Keratinocyte (primary cell): ENCODE results near the gene ANGPTL4. TPM values are rescaled to one million over a fixed set of nuclear protein-coding genes. Genes with fewer than 3 reads are reported as not detected.

Source experiments
- DNase-seq: peaks from one replicate; pipeline ENCODE4 v3.0.0-alpha.2; 2011; ENCODE audit warnings: low read depth, missing footprints, low spot score
- FAIRE-seq: peaks from 2 replicates; lab custom pipeline; 2011; peaks lifted over from hg19 to GRCh38; lab: Jason Lieb, UNC
- H2AFZ ChIP-seq: 2 replicates; pipeline ENCODE4 v1.6.0; 2012; ENCODE audit warnings: low read length, control low read depth, inconsistent platforms; ENCODE audit not compliant: control insufficient read depth
- H3K27ac ChIP-seq: 2 replicates; pipeline ENCODE4 v1.5.1; 2011; ENCODE audit warnings: low read length; ENCODE audit not compliant: control insufficient read depth, insufficient read depth
- H3K27me3 ChIP-seq: 3 replicates; pipeline ENCODE4 v1.6.0; 2011; ENCODE audit warnings: low read length; ENCODE audit not compliant: control insufficient read depth, insufficient read depth; ENCODE audit errors: extremely low read depth
- H3K36me3 ChIP-seq, 2 experiments: 2 replicates in 1 of 2; 3 replicates in 1 of 2; pipeline ENCODE4 v1.5.1; 2011; ENCODE audit warnings: low read length in 2 of 2, mild to moderate bottlenecking in 1 of 2; ENCODE audit not compliant: control insufficient read depth in 2 of 2, insufficient read depth in 2 of 2; ENCODE audit errors: extremely low read depth in 1 of 2
- H3K4me1 ChIP-seq: 3 replicates; pipeline ENCODE4 v1.5.1; 2011; ENCODE audit warnings: low read length; ENCODE audit not compliant: control insufficient read depth, insufficient read depth; ENCODE audit errors: extremely low read depth
- H3K4me2 ChIP-seq: 3 replicates; pipeline ENCODE4 v1.6.0; 2011; ENCODE audit warnings: low read depth, low read length; ENCODE audit not compliant: control insufficient read depth, insufficient read depth; ENCODE audit errors: extremely low read depth
- H3K4me3 ChIP-seq, 3 experiments: fragments of 200-600 bp in 1 of 3; sonication (generic) in 1 of 3; 2 replicates in 2 of 3; 3 replicates in 1 of 3; pipeline ENCODE4 v1.5.1; 2011 to 2016; ENCODE audit warnings: low read length in 3 of 3, mild to moderate bottlenecking in 3 of 3, control low read depth in 2 of 3, inconsistent platforms in 1 of 3, low read depth in 1 of 3, mixed read lengths in 1 of 3, mixed run types in 1 of 3, moderate library complexity in 1 of 3; ENCODE audit not compliant: control insufficient read depth in 2 of 3, insufficient read depth in 2 of 3; ENCODE audit errors: extremely low read depth in 1 of 3
- H3K79me2 ChIP-seq: 2 replicates; pipeline ENCODE4 v1.6.0; 2012; ENCODE audit warnings: low read length; ENCODE audit not compliant: control insufficient read depth, insufficient read depth
- H3K9ac ChIP-seq: 3 replicates; pipeline ENCODE4 v1.6.0; 2011; ENCODE audit warnings: low read length; ENCODE audit not compliant: control insufficient read depth, insufficient read depth; ENCODE audit errors: extremely low read depth
- H3K9me1 ChIP-seq: 3 replicates; pipeline ENCODE4 v1.6.0; 2011; ENCODE audit warnings: low read length; ENCODE audit not compliant: control insufficient read depth, insufficient read depth; ENCODE audit errors: extremely low read depth
- H3K9me3 ChIP-seq: 2 replicates; pipeline ENCODE4 v1.5.1; 2012; ENCODE audit warnings: low read depth, low read length; ENCODE audit not compliant: control insufficient read depth
- H4K20me1 ChIP-seq: 3 replicates; pipeline ENCODE4 v1.6.0; 2011; ENCODE audit warnings: low read length; ENCODE audit not compliant: control insufficient read depth, insufficient read depth; ENCODE audit errors: extremely low read depth
- EZH2 ChIP-seq: IDR thresholded peaks from one replicate; pipeline ENCODE4 v1.6.1; 2012; ENCODE audit warnings: inconsistent platforms, mild to moderate bottlenecking, low read length, moderate library complexity
- dilution Hi-C: fragments of 300-500 bp; cut with MboI; formaldehyde crosslinking; loops from one replicate; pipeline ENCODE4 v1.7.0; 2020; ENCODE audit warnings: low sequenced_read_pairs; ENCODE audit not compliant: extremely low pct_ligation_motif_present
- polyA plus RNA-seq, 5 experiments: library from polyadenylated mRNA; depleted of rRNA in 3 of 5; stranded (reverse) in 3 of 5; stranded (forward) in 1 of 5; unstranded in 1 of 5; fragments of >200 nt; gene quantifications; 1 replicate in 1 of 5; 2 replicates in 3 of 5; 3 replicates in 1 of 5; pipeline versions ENCODE4 v1.2.1 to v1.2.3, GENCODE V29; 2011 to 2012; ENCODE audit warnings: missing spikeins in 2 of 5, low read depth in 1 of 5, low replicate concordance in 1 of 5
- TF ChIP-seq, protein P1 (sequence below), 3 experiments: IDR thresholded peaks in 1 of 3; conservative IDR thresholded peaks in 1 of 3; optimal IDR thresholded peaks in 1 of 3; 2 replicates in 2 of 3; 3 replicates in 1 of 3; pipeline versions ENCODE3 to v1.5.1; 2011; ENCODE audit warnings: low read length in 3 of 3, mild to moderate bottlenecking in 3 of 3, moderate library complexity in 2 of 3, control low read depth in 1 of 3, inconsistent platforms in 1 of 3; ENCODE audit not compliant: insufficient read depth in 2 of 3; ENCODE audit errors: extremely low read depth in 1 of 3

Gene ANGPTL4
- polyA plus RNA-seq, 1 donor (not counting 4 experiments of a cell fraction or from before 2014, with no cell fraction given), result 102 TPM

DNA sequence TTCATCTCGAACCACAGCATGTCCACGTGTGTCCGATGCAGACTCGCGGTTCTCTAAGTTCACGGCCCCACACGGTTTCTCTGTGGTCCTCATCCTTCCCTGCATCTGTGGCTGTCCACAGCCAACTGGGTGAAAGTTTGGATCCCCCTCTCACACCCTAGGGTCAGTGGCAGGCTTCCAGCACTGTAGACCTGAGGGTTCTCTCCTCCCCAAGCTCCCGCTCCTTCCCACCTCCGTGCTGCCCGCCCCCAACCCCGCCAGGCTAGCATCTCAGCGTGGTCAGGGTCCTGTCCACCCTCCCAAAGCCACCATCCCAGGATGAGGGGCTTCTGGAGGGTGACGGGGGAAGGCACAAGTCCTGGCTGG, 3.0 kb downstream of the ANGPTL4 start:
- TF ChIP-seq, protein P1, sequence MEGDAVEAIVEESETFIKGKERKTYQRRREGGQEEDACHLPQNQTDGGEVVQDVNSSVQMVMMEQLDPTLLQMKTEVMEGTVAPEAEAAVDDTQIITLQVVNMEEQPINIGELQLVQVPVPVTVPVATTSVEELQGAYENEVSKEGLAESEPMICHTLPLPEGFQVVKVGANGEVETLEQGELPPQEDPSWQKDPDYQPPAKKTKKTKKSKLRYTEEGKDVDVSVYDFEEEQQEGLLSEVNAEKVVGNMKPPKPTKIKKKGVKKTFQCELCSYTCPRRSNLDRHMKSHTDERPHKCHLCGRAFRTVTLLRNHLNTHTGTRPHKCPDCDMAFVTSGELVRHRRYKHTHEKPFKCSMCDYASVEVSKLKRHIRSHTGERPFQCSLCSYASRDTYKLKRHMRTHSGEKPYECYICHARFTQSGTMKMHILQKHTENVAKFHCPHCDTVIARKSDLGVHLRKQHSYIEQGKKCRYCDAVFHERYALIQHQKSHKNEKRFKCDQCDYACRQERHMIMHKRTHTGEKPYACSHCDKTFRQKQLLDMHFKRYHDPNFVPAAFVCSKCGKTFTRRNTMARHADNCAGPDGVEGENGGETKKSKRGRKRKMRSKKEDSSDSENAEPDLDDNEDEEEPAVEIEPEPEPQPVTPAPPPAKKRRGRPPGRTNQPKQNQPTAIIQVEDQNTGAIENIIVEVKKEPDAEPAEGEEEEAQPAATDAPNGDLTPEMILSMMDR (optimal IDR thresholded peaks at IDR 0.05 in 1 of 3, IDR thresholded peaks at IDR 0.05 in 1 of 3, conservative IDR thresholded peaks at IDR 0.05 in 1 of 3; ENCODE audit: extremely low read depth in 1 of 3, insufficient read depth in 2 of 3, low read length in 3 of 3), result no peak
- no peak for TF ChIP-seq EZH2
- Histone ChIP-seq H3K9ac (no peak overlapping the region), H3K36me3 (peaks cover 9 to 19% of the 10 kb centered on the region in 2 experiments), H3K4me1 (peaks cover 36% of the 10 kb centered on the region), H3K9me1 (no peaks in the 10 kb centered on the region), H3K79me2 (no peaks in the 10 kb centered on the region), H3K4me2 (peak overlapping the region; percentile 61), H2AFZ (no peak overlapping the region), H3K4me3 (no peak overlapping the region), H3K27ac (no peak overlapping the region), H4K20me1 (peaks cover 5% of the 10 kb centered on the region), H3K27me3 (no peaks in the 10 kb centered on the region), H3K9me3 (no peaks in the 10 kb centered on the region)
- dilution Hi-C loops, result no loop called here
- no peak for FAIRE-seq
- no peak for DNase-seq

DNA sequence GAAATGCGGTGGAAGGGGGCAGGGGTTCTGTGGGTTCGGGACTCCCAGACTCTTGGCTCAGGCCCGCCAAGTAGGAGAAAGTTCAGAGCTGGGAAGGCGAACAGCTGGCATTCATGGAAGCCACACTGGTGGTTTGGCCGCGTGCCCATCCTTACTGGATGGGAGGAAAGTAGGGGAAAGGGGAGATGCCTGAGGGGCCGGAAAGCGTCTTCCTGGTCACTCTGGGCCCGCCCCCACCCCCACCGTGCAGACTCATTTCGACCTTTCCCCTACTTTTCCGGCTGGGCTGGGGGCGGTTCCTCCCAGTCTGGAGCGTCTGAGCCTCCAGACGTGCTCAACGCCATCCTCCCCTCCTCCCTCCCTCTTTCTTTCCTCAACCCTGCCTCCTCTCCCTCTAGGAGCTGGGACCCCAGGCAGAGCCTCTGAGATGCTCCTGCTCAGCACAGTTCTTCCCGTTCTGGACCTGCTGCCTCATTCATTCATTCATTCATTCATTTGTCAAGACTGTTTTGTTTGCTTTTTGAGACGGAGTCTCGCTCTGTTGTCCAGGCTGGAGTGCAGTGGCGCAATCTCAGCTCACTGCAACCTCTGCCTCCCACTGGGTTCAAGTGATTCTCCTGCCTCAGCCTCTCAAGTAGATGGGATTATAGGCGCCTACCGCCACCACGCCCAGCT, 3.5 kb downstream of the ANGPTL4 start:
- Histone ChIP-seq H3K4me3 (no peak overlapping the region), H3K9ac (no peak overlapping the region), H3K9me3 (no peaks in the 10 kb centered on the region), H3K79me2 (no peaks in the 10 kb centered on the region), H3K36me3 (peaks cover 9 to 19% of the 10 kb centered on the region in 2 experiments), H3K27ac (no peak overlapping the region), H3K27me3 (no peaks in the 10 kb centered on the region), H3K4me2 (peak overlapping the region; percentile 61), H3K9me1 (no peaks in the 10 kb centered on the region), H4K20me1 (peaks cover 5% of the 10 kb centered on the region), H2AFZ (no peak overlapping the region), H3K4me1 (peaks cover 31% of the 10 kb centered on the region)
- dilution Hi-C loops, result no loop called here
- TF ChIP-seq, protein P1 (optimal IDR thresholded peaks at IDR 0.05 in 1 of 3, IDR thresholded peaks at IDR 0.05 in 1 of 3, conservative IDR thresholded peaks at IDR 0.05 in 1 of 3; ENCODE audit: extremely low read depth in 1 of 3, insufficient read depth in 2 of 3, low read length in 3 of 3), result no peak
- no peak for TF ChIP-seq EZH2
- no peak for DNase-seq
- FAIRE-seq, result peak; percentile 85
